Neural cell (in vitro differentiated cells): ENCODE measurements around the gene HIVEP2. TPM values are rescaled to one million over a fixed set of nuclear protein-coding genes. Genes with fewer than 3 reads are reported as not detected.

ENCODE experiments used
- H2AFZ ChIP-seq: fragments of 200-600, 300-800 bp; sonication (generic), shearing (Covaris generic); 2 replicates; pipeline ENCODE4 v1.6.0; 2014; ENCODE audit warnings: low read depth, mild to moderate bottlenecking, antibody characterized with exemption, low read length, moderate library complexity
- H3F3A ChIP-seq: fragments of 200-600 bp; shearing (Covaris generic); 2 replicates; pipeline ENCODE4 v1.6.1; 2016; ENCODE audit warnings: mild to moderate bottlenecking, moderate library complexity, mixed read lengths, antibody characterized with exemption, low read length; ENCODE audit not compliant: insufficient read depth, poor library complexity, severe bottlenecking
- H3K27ac ChIP-seq: fragments of 200-600, 300-800 bp; sonication (generic), shearing (Covaris generic); 2 replicates; pipeline ENCODE4 v1.5.1; 2014; ENCODE audit warnings: mild to moderate bottlenecking, low read length, moderate library complexity
- H3K27me3 ChIP-seq: fragments of 300-800, 200-600 bp; sonication (generic), shearing (Covaris generic); 2 replicates; pipeline ENCODE4 v1.6.0; 2014; ENCODE audit warnings: mild to moderate bottlenecking, low read depth, low read length, moderate library complexity; ENCODE audit not compliant: insufficient read depth
- H3K36me3 ChIP-seq: fragments of 300-800, 200-600 bp; sonication (generic), shearing (Covaris generic); 2 replicates; pipeline ENCODE4 v1.5.1; 2014; ENCODE audit warnings: mild to moderate bottlenecking, antibody characterized with exemption, low read length, moderate library complexity; ENCODE audit not compliant: insufficient read depth
- H3K4me2 ChIP-seq: fragments of 300-800, 200-600 bp; sonication (generic), shearing (Covaris generic); 2 replicates; pipeline ENCODE4 v1.6.0; 2014; ENCODE audit warnings: mild to moderate bottlenecking, low read length
- H3K4me3 ChIP-seq: fragments of 300-800, 200-600 bp; sonication (generic), shearing (Covaris generic); 2 replicates; pipeline ENCODE4 v1.5.1; 2014; ENCODE audit warnings: mild to moderate bottlenecking, low read length, moderate library complexity
- H3K79me2 ChIP-seq: fragments of 200-600 bp; shearing (Covaris generic); replicated peaks from 2 replicates; pipeline ENCODE4 v1.6.0; 2014; ENCODE audit warnings: mild to moderate bottlenecking, low read length, moderate library complexity; ENCODE audit not compliant: insufficient read depth
- H3K9ac ChIP-seq: fragments of 300-800, 200-600 bp; sonication (generic), shearing (Covaris generic); 2 replicates; pipeline ENCODE4 v1.6.1; 2016; ENCODE audit warnings: mild to moderate bottlenecking, low read length, mixed read lengths
- H3K9me2 ChIP-seq: fragments of 200-600 bp; shearing (Covaris generic); 2 replicates; pipeline ENCODE4 v1.6.1; 2016; ENCODE audit warnings: mild to moderate bottlenecking, low read length, mixed read lengths; ENCODE audit not compliant: insufficient read depth
- H3K9me3 ChIP-seq: fragments of 200-600, 300-800 bp; sonication (generic), shearing (Covaris generic); 2 replicates; pipeline ENCODE4 v1.6.1; 2016; ENCODE audit warnings: mild to moderate bottlenecking, mixed run types, low read length, moderate library complexity, mixed read lengths
- H4K20me1 ChIP-seq: fragments of 200-600 bp; shearing (Covaris generic); 2 replicates; pipeline ENCODE4 v1.6.1; 2016; ENCODE audit warnings: mild to moderate bottlenecking, mixed run types; ENCODE audit not compliant: insufficient read depth
- EP300 ChIP-seq: fragments of 450-650 bp; conservative IDR thresholded peaks from 2 replicates; pipeline ENCODE4 v1.6.1; 2014; ENCODE audit warnings: antibody characterized with exemption, mild to moderate bottlenecking, moderate library complexity; ENCODE audit not compliant: poor library complexity, severe bottlenecking
- EZH2 ChIP-seq: fragments of 200-600, 300-800 bp; shearing (Covaris generic), sonication (generic); IDR thresholded peaks from 2 replicates; pipeline ENCODE4 v1.6.1; 2014; ENCODE audit warnings: antibody characterized with exemption, low read length, borderline replicate concordance, mild to moderate bottlenecking; ENCODE audit not compliant: insufficient read depth, poor library complexity, severe bottlenecking
- RAD21 ChIP-seq: fragments of 450-650 bp; conservative IDR thresholded peaks from 2 replicates; pipeline ENCODE4 v1.6.1; 2014; ENCODE audit warnings: antibody characterized with exemption, mild to moderate bottlenecking, moderate library complexity
- SMC3 ChIP-seq: fragments of 450-650 bp; conservative IDR thresholded peaks from 2 replicates; pipeline ENCODE4 v1.6.1; 2014; ENCODE audit warnings: antibody characterized with exemption, mild to moderate bottlenecking, moderate library complexity; ENCODE audit not compliant: poor library complexity
- TAF1 ChIP-seq: IDR thresholded peaks from 2 replicates; pipeline ENCODE4 v1.6.1; 2012; ENCODE audit warnings: low read depth
- polyA plus RNA-seq: library from polyadenylated mRNA; depleted of rRNA; stranded (reverse); fragments of >200 nt; gene quantifications from 2 replicates; pipeline ENCODE4 v1.2.3, GENCODE V29; 2014
- TF ChIP-seq, protein P1 (sequence below): fragments of 450-650 bp; IDR thresholded peaks from 2 replicates; pipeline ENCODE4 v1.5.1; 2014; ENCODE audit warnings: antibody characterized with exemption, mild to moderate bottlenecking, moderate library complexity; ENCODE audit not compliant: poor library complexity, severe bottlenecking
- TF ChIP-seq, protein P2 (sequence below): IDR thresholded peaks from 2 replicates; pipeline ENCODE4 v1.6.1; 2012; ENCODE audit warnings: borderline replicate concordance

HIVEP2 gene
- polyA plus RNA-seq, 1 donor from 2014 or later = 6.0 TPM

DNA sequence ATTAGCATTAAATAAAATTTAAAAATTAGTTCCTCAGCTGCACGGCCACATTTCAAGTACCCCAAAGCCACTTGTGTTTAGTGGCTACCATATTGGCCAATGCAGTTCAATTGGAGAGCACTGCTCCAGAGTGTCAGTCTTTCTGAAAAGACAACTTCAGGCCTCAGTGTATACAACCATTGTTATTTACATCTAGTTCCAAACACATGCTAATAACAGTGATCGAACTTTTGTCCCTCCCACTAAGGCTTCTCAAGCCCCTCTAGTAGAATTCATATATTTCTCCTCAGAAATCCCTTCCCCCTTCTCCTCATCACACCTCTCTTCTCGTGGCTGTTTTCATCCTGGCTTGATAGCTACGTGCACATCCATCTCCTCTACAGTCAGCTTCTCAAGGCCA, 32.9 kb downstream of the HIVEP2 start:
- Histone ChIP-seq H3K79me2 (no peaks in the 10 kb centered on the region), H3K9me3 (no peaks in the 10 kb centered on the region), H3K4me2 (no peak overlapping the region)

DNA sequence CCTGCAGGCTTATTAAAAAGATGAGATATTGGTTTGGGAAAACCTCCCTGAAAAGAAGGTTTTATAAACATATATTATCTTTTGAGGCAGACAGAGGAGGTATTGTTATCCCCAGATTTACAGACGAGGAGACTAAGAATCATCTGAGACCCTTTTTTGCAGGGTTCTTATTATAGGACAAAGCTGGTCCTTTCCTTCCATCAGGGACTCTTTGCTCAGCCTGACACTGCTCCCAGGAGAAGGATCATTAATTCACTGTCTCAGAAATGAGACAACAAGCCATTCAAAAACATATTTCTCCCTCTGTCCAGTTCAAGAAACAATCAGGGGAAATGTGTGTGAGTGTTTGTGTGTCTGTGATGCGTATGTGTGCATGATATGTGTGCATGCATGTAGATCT, 33.5 kb downstream of the HIVEP2 start:
- no peaks in the 10 kb centered on the region for H3F3A ChIP-seq
- TF ChIP-seq EP300 (no peak), SMC3 (no peak), RAD21 (no peak)
- TF ChIP-seq, protein P1, sequence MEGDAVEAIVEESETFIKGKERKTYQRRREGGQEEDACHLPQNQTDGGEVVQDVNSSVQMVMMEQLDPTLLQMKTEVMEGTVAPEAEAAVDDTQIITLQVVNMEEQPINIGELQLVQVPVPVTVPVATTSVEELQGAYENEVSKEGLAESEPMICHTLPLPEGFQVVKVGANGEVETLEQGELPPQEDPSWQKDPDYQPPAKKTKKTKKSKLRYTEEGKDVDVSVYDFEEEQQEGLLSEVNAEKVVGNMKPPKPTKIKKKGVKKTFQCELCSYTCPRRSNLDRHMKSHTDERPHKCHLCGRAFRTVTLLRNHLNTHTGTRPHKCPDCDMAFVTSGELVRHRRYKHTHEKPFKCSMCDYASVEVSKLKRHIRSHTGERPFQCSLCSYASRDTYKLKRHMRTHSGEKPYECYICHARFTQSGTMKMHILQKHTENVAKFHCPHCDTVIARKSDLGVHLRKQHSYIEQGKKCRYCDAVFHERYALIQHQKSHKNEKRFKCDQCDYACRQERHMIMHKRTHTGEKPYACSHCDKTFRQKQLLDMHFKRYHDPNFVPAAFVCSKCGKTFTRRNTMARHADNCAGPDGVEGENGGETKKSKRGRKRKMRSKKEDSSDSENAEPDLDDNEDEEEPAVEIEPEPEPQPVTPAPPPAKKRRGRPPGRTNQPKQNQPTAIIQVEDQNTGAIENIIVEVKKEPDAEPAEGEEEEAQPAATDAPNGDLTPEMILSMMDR = no peak
- no peaks in the 10 kb centered on the region for H3K36me3 ChIP-seq
- no peak overlapping the region for H3K27ac ChIP-seq
- H3K9me2 ChIP-seq = no peaks in the 10 kb centered on the region
- no peaks in the 10 kb centered on the region for H3K9me3 ChIP-seq
- H3K27me3 ChIP-seq = no peaks in the 10 kb centered on the region
- no peaks in the 10 kb centered on the region for H4K20me1 ChIP-seq
- no peaks in the 10 kb centered on the region for H3K79me2 ChIP-seq
- H3K9ac ChIP-seq = no peak overlapping the region
- no peak overlapping the region for H2AFZ ChIP-seq
- H3K4me2 ChIP-seq = no peak overlapping the region
- H3K4me3 ChIP-seq = no peak overlapping the region

More for the DNA sequence above, 32.9 kb downstream of the HIVEP2 start:
- Histone ChIP-seq H3K9ac (no peak overlapping the region), H3K36me3 (no peaks in the 10 kb centered on the region), H3K27ac (no peak overlapping the region), H2AFZ (no peak overlapping the region), H3K4me3 (no peak overlapping the region), H3K27me3 (no peaks in the 10 kb centered on the region), H4K20me1 (no peaks in the 10 kb centered on the region), H3F3A (no peaks in the 10 kb centered on the region), H3K9me2 (no peaks in the 10 kb centered on the region)
- TF ChIP-seq, protein P2, sequence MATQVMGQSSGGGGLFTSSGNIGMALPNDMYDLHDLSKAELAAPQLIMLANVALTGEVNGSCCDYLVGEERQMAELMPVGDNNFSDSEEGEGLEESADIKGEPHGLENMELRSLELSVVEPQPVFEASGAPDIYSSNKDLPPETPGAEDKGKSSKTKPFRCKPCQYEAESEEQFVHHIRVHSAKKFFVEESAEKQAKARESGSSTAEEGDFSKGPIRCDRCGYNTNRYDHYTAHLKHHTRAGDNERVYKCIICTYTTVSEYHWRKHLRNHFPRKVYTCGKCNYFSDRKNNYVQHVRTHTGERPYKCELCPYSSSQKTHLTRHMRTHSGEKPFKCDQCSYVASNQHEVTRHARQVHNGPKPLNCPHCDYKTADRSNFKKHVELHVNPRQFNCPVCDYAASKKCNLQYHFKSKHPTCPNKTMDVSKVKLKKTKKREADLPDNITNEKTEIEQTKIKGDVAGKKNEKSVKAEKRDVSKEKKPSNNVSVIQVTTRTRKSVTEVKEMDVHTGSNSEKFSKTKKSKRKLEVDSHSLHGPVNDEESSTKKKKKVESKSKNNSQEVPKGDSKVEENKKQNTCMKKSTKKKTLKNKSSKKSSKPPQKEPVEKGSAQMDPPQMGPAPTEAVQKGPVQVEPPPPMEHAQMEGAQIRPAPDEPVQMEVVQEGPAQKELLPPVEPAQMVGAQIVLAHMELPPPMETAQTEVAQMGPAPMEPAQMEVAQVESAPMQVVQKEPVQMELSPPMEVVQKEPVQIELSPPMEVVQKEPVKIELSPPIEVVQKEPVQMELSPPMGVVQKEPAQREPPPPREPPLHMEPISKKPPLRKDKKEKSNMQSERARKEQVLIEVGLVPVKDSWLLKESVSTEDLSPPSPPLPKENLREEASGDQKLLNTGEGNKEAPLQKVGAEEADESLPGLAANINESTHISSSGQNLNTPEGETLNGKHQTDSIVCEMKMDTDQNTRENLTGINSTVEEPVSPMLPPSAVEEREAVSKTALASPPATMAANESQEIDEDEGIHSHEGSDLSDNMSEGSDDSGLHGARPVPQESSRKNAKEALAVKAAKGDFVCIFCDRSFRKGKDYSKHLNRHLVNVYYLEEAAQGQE = no peak
- TF ChIP-seq EZH2 (no peak), TAF1 (no peak), RAD21 (no peak)
- TF ChIP-seq, protein P1 = no peak
